ENCODE measurements around the gene PPP1R7. TPM values are rescaled to one million over a fixed set of nuclear protein-coding genes. Genes with fewer than 3 reads are reported as not detected.

The PPP1R7 gene
- total RNA-seq, 1 donor, result 46.7 TPM

- H4K20me1 ChIP-seq (ENCODE audit: insufficient read depth, low read length), result no peaks in the 10 kb centered on the region
- H2AFZ ChIP-seq (ENCODE audit: low read length), result no peak overlapping the region
- H3K4me3 ChIP-seq (ENCODE audit: insufficient read depth, low read length), result no peak overlapping the region
- H3K4me1 ChIP-seq (ENCODE audit: insufficient read depth, low read length), result no peaks in the 10 kb centered on the region
- no peak overlapping the region for H3K27ac ChIP-seq (ENCODE audit: low read depth, low read length)
- DNase-seq (ENCODE audit: insufficient read length, low spot score, missing footprints), result peak; percentile 75
- no peaks in the 10 kb centered on the region for H3K36me3 ChIP-seq (ENCODE audit: insufficient read depth, low read length)
- H3K9me3 ChIP-seq (ENCODE audit: low read depth, low read length), result no peaks in the 10 kb centered on the region
- no peak overlapping the region for H3K4me2 ChIP-seq (ENCODE audit: insufficient read depth, low read length)
- no peak for TF ChIP-seq CTCF (IDR thresholded peaks at IDR 0.05; ENCODE audit: extremely low read depth, low read depth, low read length)
- H3K79me2 ChIP-seq (ENCODE audit: insufficient read depth, low read length), result no peaks in the 10 kb centered on the region
- peaks cover 4% of the 10 kb centered on the region for H3K27me3 ChIP-seq (ENCODE audit: insufficient read depth, low read length)
These were observed 34.6 kb downstream of the PPP1R7 start for GRCh38 chr2:241184901-241185300.

- Histone ChIP-seq H3K4me1 (ENCODE audit: insufficient read depth, low read length) (no peaks in the 10 kb centered on the region), H2AFZ (ENCODE audit: low read length) (no peak overlapping the region)
- DNase-seq (ENCODE audit: insufficient read length, low spot score, missing footprints), result peak; percentile 38
These were observed 35.7 kb downstream of the PPP1R7 start for GRCh38 chr2:241185961-241186360.

GRCh38 chr2:241187101-241187917 is 37.0 kb downstream of the PPP1R7 start:
- Histone ChIP-seq H3K27ac (ENCODE audit: low read depth, low read length) (no peak overlapping the region), H3K36me3 (ENCODE audit: insufficient read depth, low read length) (no peaks in the 10 kb centered on the region), H3K9me3 (ENCODE audit: low read depth, low read length) (no peaks in the 10 kb centered on the region), H3K79me2 (ENCODE audit: insufficient read depth, low read length) (no peaks in the 10 kb centered on the region), H3K27me3 (ENCODE audit: insufficient read depth, low read length) (peaks cover 4% of the 10 kb centered on the region), H3K4me3 (ENCODE audit: insufficient read depth, low read length) (no peak overlapping the region), H4K20me1 (ENCODE audit: insufficient read depth, low read length) (no peaks in the 10 kb centered on the region), H3K4me2 (ENCODE audit: insufficient read depth, low read length) (no peak overlapping the region), H3K4me1 (ENCODE audit: insufficient read depth, low read length) (no peaks in the 10 kb centered on the region), H2AFZ (ENCODE audit: low read length) (no peak overlapping the region)
- no peak for TF ChIP-seq CTCF (IDR thresholded peaks at IDR 0.05; ENCODE audit: extremely low read depth, low read depth, low read length)
- DNase-seq (ENCODE audit: insufficient read length, low spot score, missing footprints), result peak; percentile 85

More at GRCh38 chr2:241185961-241186360, 35.7 kb downstream of the PPP1R7 start:
- Histone ChIP-seq H3K4me3 (ENCODE audit: insufficient read depth, low read length) (no peak overlapping the region), H3K27me3 (ENCODE audit: insufficient read depth, low read length) (peaks cover 4% of the 10 kb centered on the region), H3K4me2 (ENCODE audit: insufficient read depth, low read length) (no peak overlapping the region), H3K36me3 (ENCODE audit: insufficient read depth, low read length) (no peaks in the 10 kb centered on the region), H4K20me1 (ENCODE audit: insufficient read depth, low read length) (no peaks in the 10 kb centered on the region), H3K9me3 (ENCODE audit: low read depth, low read length) (no peaks in the 10 kb centered on the region), H3K27ac (ENCODE audit: low read depth, low read length) (no peak overlapping the region), H3K79me2 (ENCODE audit: insufficient read depth, low read length) (no peaks in the 10 kb centered on the region)
- TF ChIP-seq CTCF (IDR thresholded peaks at IDR 0.05; ENCODE audit: extremely low read depth, low read depth, low read length), result no peak

GRCh38 chr2:241187918-241188234 is 37.6 kb downstream of the PPP1R7 start:
- H3K27me3 ChIP-seq (ENCODE audit: insufficient read depth, low read length), result peaks cover 4% of the 10 kb centered on the region
- H3K36me3 ChIP-seq (ENCODE audit: insufficient read depth, low read length), result no peaks in the 10 kb centered on the region

More at GRCh38 chr2:241187918-241188234, 37.6 kb downstream of the PPP1R7 start:
- no peaks in the 10 kb centered on the region for H4K20me1 ChIP-seq (ENCODE audit: insufficient read depth, low read length)
- no peak overlapping the region for H3K27ac ChIP-seq (ENCODE audit: low read depth, low read length)
- no peaks in the 10 kb centered on the region for H3K79me2 ChIP-seq (ENCODE audit: insufficient read depth, low read length)
- no peak overlapping the region for H3K4me3 ChIP-seq (ENCODE audit: insufficient read depth, low read length)
- H3K4me2 ChIP-seq (ENCODE audit: insufficient read depth, low read length), result no peak overlapping the region
- H2AFZ ChIP-seq (ENCODE audit: low read length), result no peak overlapping the region
- peak; percentile 49 for DNase-seq (ENCODE audit: insufficient read length, low spot score, missing footprints)
- TF ChIP-seq CTCF (IDR thresholded peaks at IDR 0.05; ENCODE audit: extremely low read depth, low read depth, low read length), result no peak
- no peaks in the 10 kb centered on the region for H3K9me3 ChIP-seq (ENCODE audit: low read depth, low read length)
- H3K4me1 ChIP-seq (ENCODE audit: insufficient read depth, low read length), result no peaks in the 10 kb centered on the region

Measured in osteoblast (primary cell).